OCI-LY1 (cell line): ENCODE results near the gene ADK.

ENCODE experiments used
- H2AFZ ChIP-seq: fragments of 200-600 bp; sonication (generic), shearing (Covaris generic); 2 replicates; pipeline ENCODE4 v1.6.0; 2014; ENCODE audit warnings: antibody characterized with exemption, mild to moderate bottlenecking, low read length
- H3F3A ChIP-seq: fragments of 200-600 bp; sonication (generic), shearing (Covaris generic); 2 replicates; pipeline ENCODE4 v1.6.0; 2014; ENCODE audit warnings: mild to moderate bottlenecking, antibody characterized with exemption, low read length, moderate library complexity; ENCODE audit not compliant: insufficient read depth
- H3K27ac ChIP-seq: fragments of 200-600 bp; sonication (generic); 2 replicates; pipeline ENCODE4 v1.5.1; 2014; ENCODE audit warnings: low read length, mixed run types, mild to moderate bottlenecking, low read depth; ENCODE audit not compliant: poor library complexity, severe bottlenecking
- H3K27me3 ChIP-seq: fragments of 200-600 bp; sonication (generic); 2 replicates; pipeline ENCODE4 v1.6.0; 2014; ENCODE audit warnings: antibody characterized with exemption, mild to moderate bottlenecking, low read length, moderate library complexity; ENCODE audit not compliant: insufficient read depth
- H3K36me3 ChIP-seq: fragments of 200-600 bp; sonication (generic); 2 replicates; pipeline ENCODE4 v1.6.1; 2014; ENCODE audit warnings: mild to moderate bottlenecking, antibody characterized with exemption, low read length, moderate library complexity, mixed read lengths; ENCODE audit not compliant: insufficient read depth
- H3K4me1 ChIP-seq: fragments of 200-600 bp; sonication (generic); 2 replicates; pipeline ENCODE4 v1.5.1; 2014; ENCODE audit warnings: mild to moderate bottlenecking, low read length, moderate library complexity; ENCODE audit not compliant: insufficient read depth, severe bottlenecking
- H3K4me2 ChIP-seq: fragments of 200-600 bp; sonication (generic), shearing (Covaris generic); 2 replicates; pipeline ENCODE4 v1.6.1; 2014; ENCODE audit warnings: low read length
- H3K4me3 ChIP-seq: fragments of 200-600 bp; sonication (generic); 2 replicates; pipeline ENCODE4 v1.5.1; 2014; ENCODE audit warnings: low read length, low read depth, mild to moderate bottlenecking, mixed read lengths; ENCODE audit not compliant: poor library complexity, severe bottlenecking
- H3K79me2 ChIP-seq: fragments of 200-600 bp; shearing (Covaris generic); 2 replicates; pipeline ENCODE4 v1.6.1; 2016; ENCODE audit warnings: mixed run types, low read length, mixed read lengths; ENCODE audit not compliant: insufficient read depth
- H3K9ac ChIP-seq: fragments of 200-600 bp; sonication (generic), shearing (Covaris generic); 2 replicates; pipeline ENCODE4 v1.6.1; 2014; ENCODE audit warnings: mild to moderate bottlenecking, low read length, mixed read lengths
- H3K9me2 ChIP-seq: fragments of 200-600 bp; sonication (generic), shearing (Covaris generic); 2 replicates; pipeline ENCODE4 v1.6.1; 2014; ENCODE audit warnings: low read depth, mild to moderate bottlenecking, low read length, mixed read lengths
- H3K9me3 ChIP-seq: fragments of 200-600 bp; shearing (Covaris generic); 2 replicates; pipeline ENCODE4 v1.6.1; 2014; ENCODE audit warnings: low read length, mixed read lengths
- H4K20me1 ChIP-seq: fragments of 200-600 bp; sonication (generic), shearing (Covaris generic); 2 replicates; pipeline ENCODE4 v1.6.0; 2016; ENCODE audit warnings: mild to moderate bottlenecking, low read length; ENCODE audit not compliant: insufficient read depth
- CTCF ChIP-seq: fragments of 200-600 bp; sonication (generic), shearing (Covaris generic); IDR thresholded peaks from 2 replicates; pipeline ENCODE4 v1.5.1; 2017; ENCODE audit warnings: mild to moderate bottlenecking, antibody characterized with exemption, low read length, moderate library complexity, mixed read lengths
- EZH2 ChIP-seq: fragments of 200-600 bp; sonication (generic), shearing (Covaris generic); IDR thresholded peaks from 2 replicates; pipeline ENCODE4 v1.8.0; 2017; ENCODE audit warnings: borderline replicate concordance, mixed run types, mild to moderate bottlenecking, antibody characterized with exemption, low read length, moderate library complexity, mixed read lengths

ADK gene

GRCh38 chr10:74542077-74542476 lies 391.1 kb downstream of the ADK start:
- no peak overlapping the region for H3K4me3 ChIP-seq
- no peak overlapping the region for H2AFZ ChIP-seq
- H3K27me3 ChIP-seq, result no peaks in the 10 kb centered on the region
- TF ChIP-seq EZH2 (no peak), CTCF (no peak)
- H4K20me1 ChIP-seq, result no peaks in the 10 kb centered on the region
- H3F3A ChIP-seq, result no peaks in the 10 kb centered on the region; the same call in 1 of the 2 replicates
- H3K27ac ChIP-seq, result no peak overlapping the region
- H3K79me2 ChIP-seq, result no peaks in the 10 kb centered on the region
- no peaks in the 10 kb centered on the region for H3K9me2 ChIP-seq
- no peaks in the 10 kb centered on the region for H3K4me1 ChIP-seq
- H3K4me2 ChIP-seq, result no peak overlapping the region
- no peak overlapping the region for H3K9ac ChIP-seq
- H3K9me3 ChIP-seq, result no peaks in the 10 kb centered on the region
- no peaks in the 10 kb centered on the region for H3K36me3 ChIP-seq

GRCh38 chr10:74543276-74543675 lies 392.3 kb downstream of the ADK start:
- no peaks in the 10 kb centered on the region for H4K20me1 ChIP-seq
- no peak for TF ChIP-seq CTCF
- no peak for TF ChIP-seq EZH2
- no peak overlapping the region for H3K27ac ChIP-seq
- no peaks in the 10 kb centered on the region for H3K9me2 ChIP-seq
- H2AFZ ChIP-seq, result no peak overlapping the region
- no peaks in the 10 kb centered on the region for H3K36me3 ChIP-seq
- no peaks in the 10 kb centered on the region; the same call in 1 of the 2 replicates for H3F3A ChIP-seq
- no peaks in the 10 kb centered on the region for H3K27me3 ChIP-seq
- H3K9ac ChIP-seq, result no peak overlapping the region
- H3K79me2 ChIP-seq, result no peaks in the 10 kb centered on the region
- no peaks in the 10 kb centered on the region for H3K9me3 ChIP-seq
- no peak overlapping the region for H3K4me2 ChIP-seq
- H3K4me1 ChIP-seq, result no peaks in the 10 kb centered on the region
- no peak overlapping the region for H3K4me3 ChIP-seq

GRCh38 chr10:74544106-74544505 lies 393.1 kb downstream of the ADK start:
- no peak for TF ChIP-seq CTCF
- TF ChIP-seq EZH2, result no peak
- Histone ChIP-seq H3K4me1 (no peaks in the 10 kb centered on the region), H3K79me2 (no peaks in the 10 kb centered on the region), H3K4me2 (no peak overlapping the region), H3K27me3 (no peaks in the 10 kb centered on the region), H3K9me2 (no peaks in the 10 kb centered on the region), H3F3A (no peaks in the 10 kb centered on the region; the same call in 1 of the 2 replicates), H3K9ac (no peak overlapping the region), H3K27ac (no peak overlapping the region), H3K4me3 (no peak overlapping the region), H2AFZ (no peak overlapping the region), H3K9me3 (no peaks in the 10 kb centered on the region), H3K36me3 (no peaks in the 10 kb centered on the region), H4K20me1 (no peaks in the 10 kb centered on the region)
